Activated gamma-delta T cell (primary cell): Measurements from ENCODE around the gene GLDC.

ENCODE experiments used
- DNase-seq: peaks from one replicate; lab custom pipeline; 2025; lab: John Stamatoyannopoulos, UW

GLDC gene

DNA sequence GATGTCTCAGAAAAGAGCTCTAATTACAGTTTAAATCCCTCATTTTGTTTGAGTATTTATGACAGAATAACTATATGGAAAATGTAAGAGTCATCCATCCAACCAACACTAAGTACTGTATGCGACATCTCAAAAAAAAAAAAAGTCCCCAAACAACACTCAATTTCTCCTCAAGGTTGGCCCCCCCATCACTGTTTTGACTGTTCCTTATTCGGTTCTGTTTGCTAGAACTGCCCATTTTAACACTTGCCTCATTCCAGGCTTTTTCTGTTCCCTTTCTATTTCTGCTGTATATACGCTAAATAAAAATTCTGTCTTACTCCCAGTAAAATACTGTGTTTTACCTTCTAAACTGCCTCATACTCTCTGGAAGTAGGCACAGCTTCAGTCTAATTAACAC, 25.2 kb downstream of the GLDC start:
- no peak for DNase-seq

- no peak for DNase-seq
Measured at GRCh38 chr9:6619909-6620308, 25.6 kb downstream of the GLDC start.

- DNase-seq = no peak
Measured at GRCh38 chr9:6616951-6617602, 28.5 kb downstream of the GLDC start.

DNA sequence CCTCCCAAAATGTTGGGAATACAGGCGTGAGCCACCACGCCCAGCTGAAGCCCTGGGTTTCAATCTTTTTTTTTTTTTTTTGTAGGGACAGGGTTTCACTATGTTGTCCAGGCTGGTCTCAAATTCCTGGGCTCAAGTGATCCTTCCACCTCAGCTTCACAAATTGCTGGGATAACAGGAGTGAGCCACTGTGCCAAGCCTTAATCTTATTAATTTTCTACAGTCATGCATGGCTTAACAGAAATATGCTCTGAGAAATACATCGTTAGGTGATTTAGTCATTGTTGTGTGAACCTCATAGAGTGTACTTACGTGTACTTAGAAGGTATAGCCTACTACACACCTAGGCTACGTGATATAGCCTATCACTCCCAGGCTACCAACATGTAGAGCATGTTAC, 31.0 kb downstream of the GLDC start:
- no peak for DNase-seq

DNA sequence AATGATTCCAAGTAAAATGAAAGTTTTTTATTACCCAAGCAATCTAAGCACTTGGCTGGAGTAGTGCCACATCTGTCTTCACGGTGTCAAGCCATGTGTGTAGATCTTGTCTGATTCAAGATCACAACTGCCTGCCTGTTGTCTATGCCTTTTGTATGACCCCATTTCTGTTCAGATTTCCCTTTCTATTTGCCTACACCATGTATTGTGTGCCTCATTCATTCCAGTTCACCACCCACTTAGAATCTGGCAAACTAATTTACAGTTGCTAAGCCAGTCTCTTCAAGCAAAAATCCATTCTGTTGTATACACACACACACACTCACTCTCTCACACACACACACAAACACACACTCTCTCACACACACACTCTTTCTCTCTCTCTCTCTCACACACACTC, 33.7 kb downstream of the GLDC start:
- no peak for DNase-seq

DNA sequence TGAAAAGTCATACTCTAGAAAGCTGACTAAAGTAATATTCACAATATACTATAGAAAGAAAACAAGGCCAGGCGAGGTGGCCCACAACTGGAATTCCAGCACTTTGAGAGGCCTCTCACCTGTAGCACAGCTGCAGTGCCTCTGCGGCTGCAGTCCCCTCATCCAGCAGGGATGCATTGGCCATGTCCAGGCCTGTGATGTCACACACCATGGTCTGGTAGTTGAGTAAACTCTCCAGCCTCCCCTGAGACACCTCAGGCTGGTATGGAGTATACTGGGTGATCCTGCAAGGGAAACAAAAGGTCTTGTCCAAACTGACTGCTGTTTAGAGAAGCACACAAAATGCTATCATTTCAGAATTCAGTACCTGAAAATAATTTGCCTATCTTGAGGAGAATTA, 35.5 kb downstream of the GLDC start:
- no peak for DNase-seq

DNA sequence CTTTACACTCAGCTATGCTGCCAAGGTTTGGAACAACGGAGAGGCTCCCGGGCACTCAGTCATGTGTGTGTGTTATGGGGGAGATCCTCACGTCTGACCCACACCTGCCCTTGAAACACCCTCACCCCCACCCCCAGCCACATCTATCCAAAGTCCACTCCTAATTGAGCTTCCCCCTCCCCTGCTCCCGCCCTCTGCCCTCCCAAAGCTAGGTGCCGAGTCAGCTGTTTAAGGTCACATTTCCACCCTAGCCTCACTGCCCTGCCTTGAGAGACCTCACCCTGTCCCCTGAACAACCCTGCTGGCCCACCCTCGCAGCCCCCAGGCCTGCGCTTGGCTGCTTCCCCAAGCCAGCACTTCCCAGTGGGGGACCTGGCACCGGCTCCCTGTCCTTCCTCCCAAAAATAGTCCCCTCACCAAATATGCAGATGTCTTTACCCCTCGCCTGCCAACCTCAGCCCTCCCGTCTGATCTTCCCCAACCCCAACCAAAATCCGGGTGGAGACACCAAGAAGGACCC, 36.0 kb downstream of the GLDC start:
- DNase-seq = no peak

DNA sequence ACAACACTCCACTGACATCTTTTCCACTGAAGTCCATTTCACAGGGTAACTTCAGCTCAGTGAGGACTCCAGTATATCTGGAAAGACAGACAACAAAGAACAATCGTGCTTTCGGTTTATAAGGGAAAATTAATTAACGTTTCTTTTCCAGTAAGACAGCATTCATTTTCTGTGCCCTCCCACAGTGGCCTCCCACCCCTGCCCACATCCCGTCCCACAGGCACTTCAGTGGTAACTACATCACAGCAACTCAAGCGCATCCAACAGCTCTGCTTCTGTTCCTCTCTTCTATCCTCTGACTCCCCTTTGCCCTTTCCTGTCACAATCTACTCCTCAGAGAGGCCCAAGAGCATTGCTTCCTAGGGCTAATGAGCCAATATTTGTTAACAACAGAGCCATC, 40.3 kb downstream of the GLDC start:
- no peak for DNase-seq

- no peak for DNase-seq
Measured at GRCh38 chr9:6600426-6600825, 45.1 kb downstream of the GLDC start.

DNA sequence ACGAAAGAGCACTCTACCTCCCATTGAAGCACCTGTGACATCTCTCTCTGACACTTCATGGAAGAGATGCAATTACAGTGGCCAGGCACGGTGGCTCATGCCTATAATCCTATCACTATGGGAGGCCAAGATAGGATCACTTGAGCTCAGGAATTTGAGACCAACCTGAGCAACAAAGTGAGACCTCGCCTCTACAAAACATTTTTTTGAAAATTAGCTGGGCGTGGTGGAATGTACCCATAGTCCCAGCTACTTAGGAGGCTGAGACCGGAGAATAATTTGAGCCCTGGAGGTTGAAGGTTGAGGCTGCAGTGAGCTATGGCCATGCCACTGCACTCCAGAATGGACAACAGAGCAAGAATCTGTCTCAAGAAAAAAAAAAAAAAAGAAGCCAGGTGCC, 45.5 kb downstream of the GLDC start:
- no peak for DNase-seq

DNA sequence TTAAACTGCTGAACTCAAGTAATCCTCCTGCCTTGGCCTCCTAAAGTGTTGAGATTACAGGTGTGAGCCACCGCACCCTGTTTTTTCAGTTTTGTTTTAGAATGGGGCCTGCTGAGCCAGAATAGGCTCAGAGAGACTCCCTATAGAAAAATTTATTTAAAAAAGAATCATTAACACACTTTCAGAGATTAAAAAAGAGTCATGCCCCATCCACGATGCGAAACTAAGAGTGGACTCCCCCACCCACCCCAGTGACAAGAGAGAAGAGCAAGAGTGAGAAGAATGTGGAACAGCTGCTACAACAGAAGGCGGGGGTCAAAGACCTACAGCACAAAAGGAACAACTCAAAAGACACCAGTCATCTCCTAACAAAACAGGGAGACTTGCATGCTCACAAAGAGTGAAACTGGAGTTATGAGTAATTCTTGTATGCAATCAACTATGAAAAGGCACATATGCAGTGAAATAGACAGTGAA, 47.2 kb downstream of the GLDC start:
- DNase-seq = no peak

DNA sequence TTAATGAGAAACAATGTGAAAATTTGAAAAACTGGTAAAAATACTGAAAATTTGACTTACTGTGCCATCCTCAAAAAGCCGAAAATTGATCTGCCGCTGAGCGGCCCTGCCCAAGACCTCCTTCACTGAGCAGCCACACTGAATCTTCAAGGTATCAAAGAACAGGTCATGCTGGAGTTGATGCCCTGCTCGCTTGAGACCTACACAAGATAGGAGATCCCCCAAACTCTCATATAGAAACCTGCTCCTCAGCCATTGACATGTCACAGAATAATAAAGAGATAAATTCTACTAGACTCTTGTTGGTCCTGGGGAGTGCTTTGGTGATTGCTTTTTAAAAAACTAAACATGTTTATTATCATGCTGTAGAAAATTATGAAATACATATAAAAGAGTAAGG, 52.7 kb downstream of the GLDC start:
- DNase-seq = no peak

DNA sequence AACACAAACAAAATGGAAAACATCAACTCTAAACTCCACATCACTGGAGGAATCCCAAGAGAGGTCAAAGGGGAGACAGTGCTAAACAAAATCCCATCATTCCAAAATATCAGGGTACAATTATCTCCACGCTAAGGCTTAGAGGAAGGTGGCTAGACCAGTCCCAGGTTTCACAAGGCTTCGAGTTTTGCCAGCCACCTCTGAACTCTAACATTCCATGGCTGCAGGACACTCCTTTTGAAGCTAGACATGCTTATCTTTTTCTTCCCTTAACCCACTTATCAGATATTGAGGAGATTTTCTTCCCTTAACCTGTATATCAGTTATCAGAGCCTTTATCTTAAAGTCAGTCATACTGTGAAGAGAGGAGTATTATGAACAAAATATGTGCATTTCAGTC, 53.3 kb downstream of the GLDC start:
- DNase-seq = no peak

DNA sequence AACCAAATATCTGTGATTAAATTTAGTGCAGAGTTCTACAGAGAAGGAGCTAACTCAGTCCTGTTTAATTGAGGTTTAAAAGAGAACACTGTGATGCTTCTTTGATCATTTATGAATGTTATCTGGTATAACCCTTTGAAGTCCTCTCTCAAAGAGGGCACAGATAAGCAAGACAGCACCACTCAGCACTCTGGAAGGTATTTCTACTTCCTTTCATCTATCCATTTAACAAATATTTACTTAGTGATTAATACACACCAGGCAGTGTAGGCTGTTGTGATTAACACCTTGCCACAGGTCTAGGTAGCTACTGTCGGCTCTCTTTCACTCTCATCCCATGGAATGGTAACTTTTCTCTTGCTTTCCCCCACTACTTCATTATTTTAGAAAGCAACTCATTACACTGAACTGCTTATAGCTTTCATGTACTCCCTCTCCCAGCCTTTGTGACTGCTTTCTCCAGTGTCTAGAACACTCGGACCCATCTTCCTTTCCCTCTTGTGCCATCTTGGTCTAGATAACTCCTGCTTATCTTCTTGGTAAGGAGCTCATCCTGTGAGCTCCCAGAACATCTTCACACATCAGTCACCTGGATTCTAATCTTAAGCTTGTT, 54.7 kb downstream of the GLDC start:
- DNase-seq = no peak

GRCh38 chr9:6590334-6590733, 55.2 kb downstream of the GLDC start:
- DNase-seq = no peak

GRCh38 chr9:6584881-6585597, 60.5 kb downstream of the GLDC start:
- DNase-seq = no peak

DNA sequence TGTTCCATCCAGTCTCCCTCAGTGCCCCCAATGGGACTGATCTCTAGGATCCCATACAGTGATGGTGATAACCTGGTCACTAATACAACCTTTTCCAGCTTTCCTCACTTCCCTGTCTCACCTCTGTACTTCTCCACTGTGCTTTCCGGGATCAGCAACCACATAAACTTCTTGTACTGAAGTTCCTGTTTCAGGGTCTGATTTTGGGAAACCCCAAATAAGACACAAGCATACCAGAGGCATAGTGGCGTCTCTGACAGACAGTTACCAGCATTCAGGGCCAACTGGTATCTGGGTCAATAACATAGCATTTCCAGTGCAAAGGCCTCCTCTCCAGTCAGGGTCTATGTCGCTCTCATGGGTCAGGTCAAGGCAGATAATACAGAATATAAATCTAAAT, 64.3 kb downstream of the GLDC start:
- DNase-seq = no peak

- DNase-seq = no peak
Measured at GRCh38 chr9:6579613-6580012, 65.9 kb downstream of the GLDC start.

GRCh38 chr9:6576987-6577386, 68.5 kb downstream of the GLDC start:
- no peak for DNase-seq

DNA sequence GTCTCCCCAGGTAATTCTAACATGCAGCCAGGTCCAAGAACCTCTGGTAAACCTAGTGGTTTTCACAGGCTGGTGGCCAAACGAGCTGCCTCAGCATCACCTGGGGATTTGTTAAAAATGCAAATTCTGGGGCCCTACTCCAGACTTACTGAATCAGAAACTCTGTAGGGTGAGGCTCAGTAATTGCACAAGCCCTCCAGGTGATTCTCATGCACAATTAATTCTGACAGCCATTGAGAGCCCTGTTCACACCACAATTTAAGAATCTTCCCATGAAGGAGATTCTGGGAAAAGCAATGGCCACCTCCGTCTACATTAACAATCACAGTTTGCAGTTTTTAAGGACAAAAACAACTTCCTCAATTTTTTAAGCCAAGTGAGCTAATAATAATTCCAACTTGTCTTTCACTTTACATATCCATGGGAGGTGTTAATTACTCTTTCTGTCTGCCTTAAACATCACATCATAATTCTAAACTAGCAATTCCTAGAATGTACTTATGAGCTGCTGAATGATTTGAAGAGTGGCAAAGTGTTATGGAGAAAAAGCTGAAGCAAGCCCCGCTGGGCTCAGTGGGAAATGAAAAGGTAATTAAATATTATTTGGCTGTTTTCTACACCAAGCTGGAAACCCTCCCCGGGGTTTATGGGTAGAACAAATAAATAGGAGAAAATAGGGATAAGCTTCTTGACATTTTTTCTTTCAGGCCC, 70.0 kb downstream of the GLDC start:
- DNase-seq = no peak

DNA sequence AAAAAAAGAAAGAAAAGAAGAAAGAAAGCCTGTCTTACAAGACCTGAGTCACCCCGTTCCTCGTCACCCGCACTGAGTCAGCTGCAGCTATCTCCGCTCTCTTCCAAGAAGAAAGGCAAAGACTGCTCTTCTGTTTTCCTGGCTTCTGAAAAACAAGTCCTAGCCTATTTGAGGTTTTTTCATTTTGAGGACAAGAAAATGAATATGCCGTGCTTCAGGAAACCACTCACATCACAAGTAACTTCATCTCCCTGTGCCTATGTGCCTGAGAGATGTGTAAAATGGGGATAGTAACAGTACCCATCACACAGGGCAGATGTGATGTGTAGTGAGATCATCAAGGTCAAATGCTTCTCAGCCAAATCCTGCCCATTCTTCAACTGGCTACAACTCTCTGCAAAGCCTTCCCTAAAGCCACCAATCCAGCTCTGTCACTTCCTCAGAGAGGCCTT, 78.4 kb downstream of the GLDC start:
- no peak for DNase-seq

GRCh38 chr9:6566409-6567139, 79.0 kb downstream of the GLDC start:
- no peak for DNase-seq
